Measurements from ENCODE around the gene EHBP1. TPM values are rescaled to one million over a fixed set of nuclear protein-coding genes. Genes with fewer than 3 reads are reported as not detected.

EHBP1 gene
- total RNA-seq, 3 donors from 2014 or later: 65.9 to 118 (median 87.2) TPM

GRCh38 chr2:62931536-62931935 is 226.0 kb downstream of the EHBP1 start:
- H3K36me3 ChIP-seq: no peaks in the 10 kb centered on the region
- H3K27me3 ChIP-seq: no peaks in the 10 kb centered on the region
- no peak for DNase-seq (ENCODE audit: low spot score in 2 of 2)
- H3K27ac ChIP-seq: no peak overlapping the region
- H3K9me3 ChIP-seq: no peaks in the 10 kb centered on the region
- H3K4me1 ChIP-seq: no peaks in the 10 kb centered on the region
- intact Hi-C loops (cut with DNase I; ENCODE audit: low total_unique reads): no loop called here
- no peak for TF ChIP-seq POLR2A (IDR thresholded peaks at IDR 0.05)
- TF ChIP-seq, protein P1, sequence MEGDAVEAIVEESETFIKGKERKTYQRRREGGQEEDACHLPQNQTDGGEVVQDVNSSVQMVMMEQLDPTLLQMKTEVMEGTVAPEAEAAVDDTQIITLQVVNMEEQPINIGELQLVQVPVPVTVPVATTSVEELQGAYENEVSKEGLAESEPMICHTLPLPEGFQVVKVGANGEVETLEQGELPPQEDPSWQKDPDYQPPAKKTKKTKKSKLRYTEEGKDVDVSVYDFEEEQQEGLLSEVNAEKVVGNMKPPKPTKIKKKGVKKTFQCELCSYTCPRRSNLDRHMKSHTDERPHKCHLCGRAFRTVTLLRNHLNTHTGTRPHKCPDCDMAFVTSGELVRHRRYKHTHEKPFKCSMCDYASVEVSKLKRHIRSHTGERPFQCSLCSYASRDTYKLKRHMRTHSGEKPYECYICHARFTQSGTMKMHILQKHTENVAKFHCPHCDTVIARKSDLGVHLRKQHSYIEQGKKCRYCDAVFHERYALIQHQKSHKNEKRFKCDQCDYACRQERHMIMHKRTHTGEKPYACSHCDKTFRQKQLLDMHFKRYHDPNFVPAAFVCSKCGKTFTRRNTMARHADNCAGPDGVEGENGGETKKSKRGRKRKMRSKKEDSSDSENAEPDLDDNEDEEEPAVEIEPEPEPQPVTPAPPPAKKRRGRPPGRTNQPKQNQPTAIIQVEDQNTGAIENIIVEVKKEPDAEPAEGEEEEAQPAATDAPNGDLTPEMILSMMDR (IDR thresholded peaks at IDR 0.05): no peak
- no peak for TF ChIP-seq POLR2AphosphoS5 (IDR thresholded peaks at IDR 0.05)
- H3K4me3 ChIP-seq: no peak overlapping the region

GRCh38 chr2:62933398-62933917 is 227.9 kb downstream of the EHBP1 start:
- no peak for DNase-seq (ENCODE audit: low spot score in 2 of 2)
- Histone ChIP-seq H3K9me3 (no peaks in the 10 kb centered on the region), H3K27ac (no peak overlapping the region), H3K36me3 (no peaks in the 10 kb centered on the region), H3K27me3 (no peaks in the 10 kb centered on the region), H3K4me3 (no peak overlapping the region), H3K4me1 (no peaks in the 10 kb centered on the region)
- no peak for TF ChIP-seq POLR2AphosphoS5 (IDR thresholded peaks at IDR 0.05)
- TF ChIP-seq, protein P1 (IDR thresholded peaks at IDR 0.05): no peak
- no peak for TF ChIP-seq POLR2A (IDR thresholded peaks at IDR 0.05)
- intact Hi-C loops (cut with DNase I; ENCODE audit: low total_unique reads): no loop called here

GRCh38 chr2:62934517-62934916 is 229.0 kb downstream of the EHBP1 start:
- Histone ChIP-seq H3K27ac (no peak overlapping the region), H3K4me1 (no peaks in the 10 kb centered on the region), H3K27me3 (no peaks in the 10 kb centered on the region), H3K4me3 (no peak overlapping the region), H3K9me3 (no peaks in the 10 kb centered on the region), H3K36me3 (no peaks in the 10 kb centered on the region)
- intact Hi-C loops (cut with DNase I; ENCODE audit: low total_unique reads): no loop called here
- TF ChIP-seq POLR2AphosphoS5 (IDR thresholded peaks at IDR 0.05): no peak
- TF ChIP-seq, protein P1 (IDR thresholded peaks at IDR 0.05): no peak
- no peak for TF ChIP-seq POLR2A (IDR thresholded peaks at IDR 0.05)
- DNase-seq (ENCODE audit: low spot score in 2 of 2): no peak

DNA sequence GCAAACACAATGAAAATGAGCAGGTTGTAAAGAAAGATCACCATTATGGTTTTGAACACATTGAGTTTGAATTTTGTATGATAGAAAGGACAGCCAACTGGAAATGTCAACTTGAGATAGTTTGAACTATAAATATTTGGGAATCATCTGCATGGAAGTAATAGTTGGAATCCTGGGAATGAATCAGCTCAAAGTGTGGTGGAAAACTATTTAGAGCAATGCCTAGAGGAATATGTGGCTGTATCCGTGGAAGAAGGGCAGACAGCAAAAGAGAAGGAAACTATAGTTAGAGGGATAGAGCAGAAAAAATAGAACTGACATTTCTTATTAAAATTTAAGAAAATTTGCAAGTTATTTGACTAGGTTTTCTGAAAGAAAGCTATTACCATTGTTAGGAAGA is 232.6 kb downstream of the EHBP1 start:
- DNase-seq (ENCODE audit: low spot score in 2 of 2): no peak
- intact Hi-C loops (cut with DNase I; ENCODE audit: low total_unique reads): no loop called here
- no peak for TF ChIP-seq POLR2AphosphoS5 (IDR thresholded peaks at IDR 0.05)
- TF ChIP-seq, protein P1 (IDR thresholded peaks at IDR 0.05): no peak
- TF ChIP-seq POLR2A (IDR thresholded peaks at IDR 0.05): no peak

DNA sequence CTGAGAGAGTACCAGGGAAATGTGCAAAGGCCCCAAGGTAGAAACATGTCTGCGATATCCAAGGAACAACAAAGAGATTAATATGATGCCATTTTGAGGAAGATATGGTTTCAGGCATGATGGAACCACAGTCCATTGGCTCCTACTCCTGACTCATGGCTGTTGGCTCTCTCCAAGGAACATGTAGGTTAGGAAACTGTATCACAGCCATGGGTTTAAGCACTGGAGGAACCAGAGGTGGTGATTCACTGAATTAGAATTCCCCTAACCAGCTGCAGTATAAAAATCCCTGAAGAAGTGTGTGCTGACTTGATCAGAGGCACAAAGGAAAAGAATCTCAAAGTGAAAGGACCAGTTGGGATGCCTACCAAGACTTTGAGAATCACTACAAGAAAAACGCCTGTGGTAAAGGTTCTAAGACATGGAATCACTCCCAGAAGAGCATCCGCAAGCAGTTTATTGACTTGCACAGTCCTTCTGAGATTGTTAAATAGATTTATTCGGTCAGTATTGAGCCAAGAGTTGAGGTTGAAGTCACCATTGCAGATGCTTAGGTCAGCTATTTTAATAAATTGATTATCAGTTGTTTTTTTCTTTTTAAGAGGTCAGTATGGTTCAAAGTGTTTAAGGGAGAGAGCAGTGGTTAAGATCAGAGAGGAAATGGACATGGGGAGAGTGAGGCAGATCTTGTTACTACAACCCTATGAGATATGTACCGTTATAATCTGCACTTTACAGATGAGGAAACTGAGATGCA is 234.4 kb downstream of the EHBP1 start:
- no peaks in the 10 kb centered on the region for H3K36me3 ChIP-seq
- H3K27me3 ChIP-seq: no peaks in the 10 kb centered on the region
- H3K9me3 ChIP-seq: no peaks in the 10 kb centered on the region
- intact Hi-C loops (cut with DNase I; ENCODE audit: low total_unique reads): no loop called here
- TF ChIP-seq POLR2A (IDR thresholded peaks at IDR 0.05) (no peak), POLR2AphosphoS5 (IDR thresholded peaks at IDR 0.05) (no peak)
- TF ChIP-seq, protein P1 (IDR thresholded peaks at IDR 0.05): no peak
- no peak overlapping the region for H3K27ac ChIP-seq
- no peak for DNase-seq (ENCODE audit: low spot score in 2 of 2)
- no peaks in the 10 kb centered on the region for H3K4me1 ChIP-seq
- H3K4me3 ChIP-seq: no peak overlapping the region

More for the DNA sequence above, 232.6 kb downstream of the EHBP1 start:
- Histone ChIP-seq H3K27ac (no peak overlapping the region), H3K4me1 (no peaks in the 10 kb centered on the region), H3K9me3 (no peaks in the 10 kb centered on the region), H3K27me3 (no peaks in the 10 kb centered on the region), H3K36me3 (no peaks in the 10 kb centered on the region), H3K4me3 (no peak overlapping the region)
